HEK293T (cell line): Measurements from ENCODE around the gene ISM2.

Experiments
- ARNT ChIP-seq: fragments of 450-650 bp; IDR thresholded peaks from 2 replicates; pipeline ENCODE4 v1.6.1; 2017; ENCODE audit warnings: mild to moderate bottlenecking
- BHLHE40 ChIP-seq: fragments of 450-650 bp; IDR thresholded peaks from 2 replicates; pipeline ENCODE4 v1.6.1; 2016; ENCODE audit warnings: mild to moderate bottlenecking, moderate library complexity, borderline replicate concordance
- FOXK2 ChIP-seq: fragments of 450-650 bp; IDR thresholded peaks from 2 replicates; pipeline ENCODE4 v1.6.1; 2016; ENCODE audit warnings: mild to moderate bottlenecking
- FOXM1 ChIP-seq: fragments of 450-650 bp; IDR thresholded peaks from 2 replicates; pipeline ENCODE4 v1.6.1; 2017; ENCODE audit warnings: mild to moderate bottlenecking, borderline replicate concordance
- L3MBTL2 ChIP-seq: fragments of 450-650 bp; conservative IDR thresholded peaks from 2 replicates; pipeline ENCODE4 v1.6.1; 2016; ENCODE audit warnings: mild to moderate bottlenecking
- LEF1 ChIP-seq: fragments of 450-650 bp; IDR thresholded peaks from 2 replicates; pipeline ENCODE4 v1.6.1; 2017; ENCODE audit warnings: mild to moderate bottlenecking, borderline replicate concordance
- NFRKB ChIP-seq: fragments of 450-650 bp; IDR thresholded peaks from 2 replicates; pipeline ENCODE4 v1.6.1; 2016; ENCODE audit warnings: mild to moderate bottlenecking, moderate library complexity
- SP1 ChIP-seq: fragments of 450-650 bp; IDR thresholded peaks from 2 replicates; pipeline ENCODE4 v1.6.1; 2017
- TARDBP ChIP-seq: fragments of 450-650 bp; IDR thresholded peaks from 2 replicates; pipeline ENCODE4 v1.6.1; 2016
- TF ChIP-seq, protein P1 (sequence below): fragments of 450-650 bp; IDR thresholded peaks from 2 replicates; pipeline ENCODE4 v1.6.1; 2016

DNA sequence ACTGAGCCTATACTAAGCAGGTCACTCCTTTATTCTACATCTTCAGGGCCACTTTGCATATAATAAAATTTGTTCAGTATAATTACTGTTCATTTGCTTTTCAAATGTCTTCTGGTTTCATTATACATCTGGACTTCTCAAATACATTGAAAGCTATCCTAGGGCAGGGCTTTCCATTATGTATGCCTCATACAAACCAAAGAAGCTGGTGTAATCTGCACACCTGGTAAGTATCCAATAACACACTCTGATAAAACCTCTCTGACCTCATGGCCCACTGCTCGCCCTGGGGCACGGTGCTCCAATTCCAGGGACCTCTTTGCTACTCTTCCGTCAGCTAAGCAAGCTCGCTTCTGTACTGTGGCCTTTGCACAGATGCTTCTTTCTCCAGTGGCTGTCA, 21.9 kb upstream of the ISM2 start:
- TF ChIP-seq FOXK2 (no peak), ARNT (no peak), SP1 (no peak), BHLHE40 (no peak), FOXM1 (no peak), L3MBTL2 (no peak), TARDBP (no peak), NFRKB (no peak), LEF1 (no peak)
- TF ChIP-seq, protein P1, sequence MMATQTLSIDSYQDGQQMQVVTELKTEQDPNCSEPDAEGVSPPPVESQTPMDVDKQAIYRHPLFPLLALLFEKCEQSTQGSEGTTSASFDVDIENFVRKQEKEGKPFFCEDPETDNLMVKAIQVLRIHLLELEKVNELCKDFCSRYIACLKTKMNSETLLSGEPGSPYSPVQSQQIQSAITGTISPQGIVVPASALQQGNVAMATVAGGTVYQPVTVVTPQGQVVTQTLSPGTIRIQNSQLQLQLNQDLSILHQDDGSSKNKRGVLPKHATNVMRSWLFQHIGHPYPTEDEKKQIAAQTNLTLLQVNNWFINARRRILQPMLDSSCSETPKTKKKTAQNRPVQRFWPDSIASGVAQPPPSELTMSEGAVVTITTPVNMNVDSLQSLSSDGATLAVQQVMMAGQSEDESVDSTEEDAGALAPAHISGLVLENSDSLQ: no peak
